Peyer's patch (tissue), 4 donors: Measurements from ENCODE around the gene SKAP2. TPM values are rescaled to one million over a fixed set of nuclear protein-coding genes. Genes with fewer than 3 reads are reported as not detected.

Experiments
- DNase-seq, 3 donors: peaks; one replicate each; pipeline ENCODE4 v3.0.0-alpha.2; 2017 to 2019
- H3K27ac ChIP-seq, 4 donors: fragments of 200-600 bp; sonication (generic); one replicate each; pipeline ENCODE4 v1.5.1; 2016 to 2019
- H3K27me3 ChIP-seq, 2 donors: fragments of 200-600 bp; sonication (generic); one replicate each; pipeline ENCODE4 v1.5.1; 2019
- H3K36me3 ChIP-seq, 3 donors: fragments of 200-600 bp; sonication (generic); one replicate each; pipeline ENCODE4 v1.5.1; 2016 to 2019
- H3K4me1 ChIP-seq, 4 donors: fragments of 200-600 bp; sonication (generic); one replicate each; pipeline ENCODE4 v1.5.1; 2016 to 2019
- H3K4me3 ChIP-seq, 4 donors: fragments of 200-600 bp; sonication (generic); 1 replicate in 3 of 4; 2 replicates in 1 of 4; pipeline ENCODE4 v1.5.1; 2016 to 2019; ENCODE audit warnings: mild to moderate bottlenecking in 1 of 4
- H3K9me3 ChIP-seq, 4 donors: fragments of 200-600 bp; sonication (generic); one replicate each; pipeline ENCODE4 v1.5.1; 2016 to 2019; ENCODE audit warnings: mild to moderate bottlenecking in 1 of 4
- CTCF ChIP-seq, 6 experiments: fragments of 450-650 bp in 4 of 6; fragments of 200-600 bp in 2 of 6; sonication (generic) in 1 of 6; IDR thresholded peaks; one replicate each; pipeline ENCODE4 v1.5.1; 2017 to 2019; ENCODE audit warnings: antibody characterized with exemption in 6 of 6, mild to moderate bottlenecking in 3 of 6, moderate library complexity in 1 of 6
- POLR2A ChIP-seq, 2 donors: fragments of 450-650 bp; IDR thresholded peaks; one replicate each; pipeline ENCODE4 v1.5.1; 2017; ENCODE audit warnings: antibody characterized with exemption in 2 of 2, mild to moderate bottlenecking in 2 of 2, moderate library complexity in 2 of 2
- total RNA-seq, 4 donors: library from RNA; depleted of rRNA; stranded (reverse); fragments of >200 nt; gene quantifications; one replicate each; pipeline ENCODE4 v1.1.0, GENCODE V29; 2016

Gene SKAP2
- total RNA-seq, 4 donors from 2014 or later: 32.2 to 101 (median 37.9) TPM

- TF ChIP-seq POLR2A (IDR thresholded peaks at IDR 0.05) (no peak), CTCF (IDR thresholded peaks at IDR 0.05) (no peak)
- DNase-seq: no peak
- Histone ChIP-seq H3K27ac (no peak overlapping the region), H3K27me3 (no peaks in the 10 kb centered on the region), H3K4me3 (no peak overlapping the region), H3K4me1 (no peaks in the 10 kb centered on the region), H3K9me3 (no peaks in the 10 kb centered on the region), H3K36me3 (no peaks in the 10 kb centered on the region)
These were observed 215.0 kb downstream of the SKAP2 start for GRCh38 chr7:26649388-26649787.

- H3K27ac ChIP-seq: no peak overlapping the region
- no peak for DNase-seq
- no peaks in the 10 kb centered on the region for H3K27me3 ChIP-seq
- H3K9me3 ChIP-seq: no peaks in the 10 kb centered on the region
- no peaks in the 10 kb centered on the region for H3K4me1 ChIP-seq
- no peaks in the 10 kb centered on the region for H3K36me3 ChIP-seq
- no peak overlapping the region for H3K4me3 ChIP-seq
- TF ChIP-seq POLR2A (IDR thresholded peaks at IDR 0.05) (no peak), CTCF (IDR thresholded peaks at IDR 0.05) (no peak)
These were observed 215.8 kb downstream of the SKAP2 start for GRCh38 chr7:26648554-26648953.

GRCh38 chr7:26646336-26647048 lies 217.9 kb downstream of the SKAP2 start:
- Histone ChIP-seq H3K36me3 (no peaks in the 10 kb centered on the region), H3K4me3 (no peak overlapping the region), H3K27me3 (no peaks in the 10 kb centered on the region), H3K27ac (no peak overlapping the region), H3K4me1 (no peaks in the 10 kb centered on the region), H3K9me3 (no peaks in the 10 kb centered on the region)
- no peak for TF ChIP-seq POLR2A (IDR thresholded peaks at IDR 0.05)
- TF ChIP-seq CTCF (IDR thresholded peaks at IDR 0.05): no peak
- DNase-seq: no peak

- H3K27me3 ChIP-seq: no peaks in the 10 kb centered on the region
- DNase-seq: no peak
- no peaks in the 10 kb centered on the region for H3K9me3 ChIP-seq
- no peaks in the 10 kb centered on the region for H3K36me3 ChIP-seq
- no peak for TF ChIP-seq CTCF (IDR thresholded peaks at IDR 0.05)
- no peak for TF ChIP-seq POLR2A (IDR thresholded peaks at IDR 0.05)
- no peak overlapping the region for H3K4me3 ChIP-seq
- H3K4me1 ChIP-seq: no peaks in the 10 kb centered on the region
- H3K27ac ChIP-seq: no peak overlapping the region
These were observed 219.3 kb downstream of the SKAP2 start for GRCh38 chr7:26645121-26645520.

DNA sequence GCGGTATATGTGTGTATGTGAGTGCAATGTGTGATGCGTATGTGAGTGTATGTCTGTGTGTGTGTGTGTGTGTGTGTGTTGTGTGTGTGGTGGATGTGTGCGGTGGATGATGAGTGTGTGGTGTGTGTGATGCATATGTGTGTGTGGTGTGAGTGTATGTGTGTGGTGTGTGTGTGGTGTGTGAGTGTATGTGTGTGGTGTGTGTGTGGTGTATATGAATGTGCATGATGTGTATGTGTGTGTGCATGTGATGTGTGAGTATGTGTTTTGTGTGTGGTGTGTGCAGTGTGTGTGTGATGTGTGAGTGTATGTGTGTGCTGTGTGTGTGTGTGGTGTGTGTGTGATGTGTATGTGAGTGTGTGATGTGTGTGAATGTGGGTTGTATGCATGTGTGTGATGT lies 222.0 kb downstream of the SKAP2 start:
- no peak for TF ChIP-seq CTCF (IDR thresholded peaks at IDR 0.05)
- TF ChIP-seq POLR2A (IDR thresholded peaks at IDR 0.05): no peak
- Histone ChIP-seq H3K27me3 (no peaks in the 10 kb centered on the region), H3K4me1 (no peaks in the 10 kb centered on the region), H3K4me3 (no peak overlapping the region), H3K27ac (no peak overlapping the region), H3K9me3 (no peaks in the 10 kb centered on the region), H3K36me3 (no peaks in the 10 kb centered on the region)
- no peak for DNase-seq

DNA sequence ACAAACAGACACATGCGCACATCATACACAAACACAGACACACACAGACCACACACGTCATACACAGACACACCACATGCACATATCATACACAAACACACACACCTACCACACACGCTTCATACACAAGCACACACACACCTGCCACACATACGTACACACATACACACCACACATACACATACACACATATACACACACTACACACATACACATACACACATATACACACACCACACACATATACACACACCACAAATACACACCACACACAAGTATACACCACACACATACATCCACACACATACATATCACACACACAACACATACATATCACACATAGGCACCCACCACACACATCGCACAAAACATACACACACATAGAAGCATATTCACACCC lies 224.7 kb downstream of the SKAP2 start:
- Histone ChIP-seq H3K4me3 (no peak overlapping the region), H3K9me3 (no peaks in the 10 kb centered on the region), H3K36me3 (no peaks in the 10 kb centered on the region), H3K27ac (no peak overlapping the region), H3K4me1 (no peaks in the 10 kb centered on the region), H3K27me3 (no peaks in the 10 kb centered on the region)
- DNase-seq: no peak
- no peak for TF ChIP-seq CTCF (IDR thresholded peaks at IDR 0.05)
- TF ChIP-seq POLR2A (IDR thresholded peaks at IDR 0.05): no peak
